Thyroid gland (tissue), 4 donors: Measurements from ENCODE around the gene CARD11. TPM values are rescaled to one million over a fixed set of nuclear protein-coding genes. Genes with fewer than 3 reads are reported as not detected.

Experiments used
- DNase-seq, 2 donors: peaks; one replicate each; pipeline ENCODE4 v3.0.0-alpha.2; 2019
- H3K27ac ChIP-seq, 3 donors: fragments of 200-600 bp; sonication (generic); 1 replicate in 2 of 3; 2 replicates in 1 of 3; pipeline ENCODE4 v1.5.1; 2016 to 2019; ENCODE audit warnings: mild to moderate bottlenecking in 1 of 3, moderate library complexity in 1 of 3
- H3K27me3 ChIP-seq: fragments of 200-600 bp; sonication (generic); one replicate; pipeline ENCODE4 v1.5.1; 2019
- H3K36me3 ChIP-seq, 2 donors: fragments of 200-600 bp; sonication (generic); one replicate each; pipeline ENCODE4 v1.5.1; 2016 to 2019
- H3K4me1 ChIP-seq, 2 donors: fragments of 200-600 bp; sonication (generic); one replicate each; pipeline ENCODE4 v1.5.1; 2017 to 2019
- H3K4me3 ChIP-seq, 3 donors: fragments of 200-600 bp; sonication (generic); replicated peaks in 1 of 3; 1 replicate in 2 of 3; 2 replicates in 1 of 3; pipeline ENCODE4 v1.5.1; 2016; ENCODE audit warnings: mild to moderate bottlenecking in 1 of 3
- H3K9me3 ChIP-seq: fragments of 200-600 bp; sonication (generic); one replicate; pipeline ENCODE4 v1.5.1; 2017
- CTCF ChIP-seq, 6 experiments: fragments of 200-600 bp in 3 of 6; fragments of 450-650 bp in 3 of 6; sonication (generic) in 3 of 6; IDR thresholded peaks; one replicate each; pipeline ENCODE4 v1.5.1; 2016 to 2019; ENCODE audit warnings: antibody characterized with exemption in 6 of 6, mild to moderate bottlenecking in 2 of 6, inconsistent platforms in 1 of 6, moderate library complexity in 1 of 6
- POLR2A ChIP-seq, 2 donors: fragments of 450-650 bp; IDR thresholded peaks; one replicate each; pipeline ENCODE4 v1.6.1; 2017; ENCODE audit warnings: antibody characterized with exemption in 2 of 2, mild to moderate bottlenecking in 2 of 2, moderate library complexity in 1 of 2
- WGBS, 2 donors: methylation state at CpG; one replicate each; pipeline ENCODE4 v1.1.5; 2017; 5-methylcytosine and 5-hydroxymethylcytosine counted together
- intact Hi-C: fragments of 100-400 bp; cut with DNase I; formaldehyde crosslinking; loops from one replicate; pipeline ENCODE4 v1.15.1; 2023
- total RNA-seq, 4 donors: library from RNA; depleted of rRNA; stranded (reverse); fragments of >200 nt; gene quantifications; one replicate each; pipeline ENCODE4 v1.2.3, GENCODE V29; 2016

Gene CARD11
- total RNA-seq, 4 donors from 2014 or later, result 0.45 to 7.7 (median 1.9) TPM

- H3K27me3 ChIP-seq, result no peaks in the 10 kb centered on the region
- intact Hi-C loops, result no loop called here
- no peaks in the 10 kb centered on the region for H3K9me3 ChIP-seq
- 57 to 59% methylated on average over 24 of the region's 24 CpGs for WGBS, 2 donors
- no peaks in the 10 kb centered on the region for H3K4me1 ChIP-seq
- no peak overlapping the region for H3K4me3 ChIP-seq
- H3K27ac ChIP-seq, result no peak overlapping the region
- H3K36me3 ChIP-seq, result no peaks in the 10 kb centered on the region
- TF ChIP-seq CTCF (IDR thresholded peaks at IDR 0.05) (no peak), POLR2A (IDR thresholded peaks at IDR 0.05) (no peak)
- DNase-seq, result no peak
These were observed 12.8 kb upstream of the CARD11 start for GRCh38 chr7:3056234-3057065.

GRCh38 chr7:3055626-3056025, 12.0 kb upstream of the CARD11 start:
- no peaks in the 10 kb centered on the region for H3K27me3 ChIP-seq
- intact Hi-C loops, result no loop called here
- no peak overlapping the region for H3K27ac ChIP-seq
- no peaks in the 10 kb centered on the region for H3K9me3 ChIP-seq
- no peak for TF ChIP-seq POLR2A (IDR thresholded peaks at IDR 0.05)
- no peak for TF ChIP-seq CTCF (IDR thresholded peaks at IDR 0.05)
- no peak overlapping the region for H3K4me3 ChIP-seq
- H3K4me1 ChIP-seq, result no peaks in the 10 kb centered on the region
- WGBS, 2 donors, result 73 to 75% methylated on average over 6 of the region's 6 CpGs
- H3K36me3 ChIP-seq, result no peaks in the 10 kb centered on the region
- DNase-seq, result no peak

GRCh38 chr7:3042861-3043489, 692 bp downstream of the CARD11 start:
- H3K9me3 ChIP-seq, result no peaks in the 10 kb centered on the region
- H3K36me3 ChIP-seq, result no peaks in the 10 kb centered on the region
- intact Hi-C loops, result no loop called here
- no peaks in the 10 kb centered on the region for H3K4me1 ChIP-seq
- H3K4me3 ChIP-seq, result no peak overlapping the region
- no peak for DNase-seq
- no peaks in the 10 kb centered on the region for H3K27me3 ChIP-seq
- no peak for TF ChIP-seq POLR2A (IDR thresholded peaks at IDR 0.05)
- TF ChIP-seq CTCF (IDR thresholded peaks at IDR 0.05), result no peak
- no peak overlapping the region for H3K27ac ChIP-seq
- WGBS, 2 donors, result 20 to 33% methylated on average over 12 to 15 of the region's 17 CpGs

GRCh38 chr7:3041986-3042675, 1.5 kb downstream of the CARD11 start:
- Histone ChIP-seq H3K27me3 (no peaks in the 10 kb centered on the region), H3K27ac (no peak overlapping the region), H3K4me1 (no peaks in the 10 kb centered on the region), H3K9me3 (no peaks in the 10 kb centered on the region), H3K4me3 (no peak overlapping the region), H3K36me3 (no peaks in the 10 kb centered on the region)
- 79 to 83% methylated on average over 27 of the region's 27 CpGs for WGBS, 2 donors
- intact Hi-C loops, result no loop called here
- no peak for DNase-seq
- TF ChIP-seq POLR2A (IDR thresholded peaks at IDR 0.05) (no peak), CTCF (IDR thresholded peaks at IDR 0.05) (no peak)
